WERI-Rb-1 (cell line): ENCODE results near the gene ADGRA1.

ENCODE experiments used
- DNase-seq: peaks from one replicate; pipeline ENCODE4 v3.0.0-alpha.2; 2020
- H3K27ac ChIP-seq: fragments of 250-450 bp; sonication (Bioruptor Pico); 2 replicates; pipeline ENCODE4 v1.5.1; 2020; ENCODE audit warnings: mild to moderate bottlenecking, moderate library complexity
- H3K27me3 ChIP-seq: fragments of 250-450 bp; sonication (Bioruptor Pico); 2 replicates; pipeline ENCODE4 v1.5.1; 2021; ENCODE audit warnings: mild to moderate bottlenecking, low read depth, moderate library complexity; ENCODE audit not compliant: insufficient read depth, severe bottlenecking
- H3K36me3 ChIP-seq: fragments of 250-450 bp; sonication (Bioruptor Pico); 2 replicates; pipeline ENCODE4 v1.5.1; 2020; ENCODE audit warnings: mild to moderate bottlenecking, moderate library complexity
- H3K4me3 ChIP-seq: 2 replicates; pipeline ENCODE4 v1.5.1; 2011; ENCODE audit warnings: low read depth, mild to moderate bottlenecking, control low read depth, low read length
- H3K9me3 ChIP-seq: fragments of 250-450 bp; sonication (Bioruptor Pico); 2 replicates; pipeline ENCODE4 v1.5.1; 2021; ENCODE audit warnings: mild to moderate bottlenecking, moderate library complexity; ENCODE audit not compliant: severe bottlenecking
- TF ChIP-seq, protein P1 (sequence below): IDR thresholded peaks from 2 replicates; pipeline ENCODE4 v1.5.1; 2011; ENCODE audit warnings: low read depth, mild to moderate bottlenecking, control low read depth, inconsistent platforms, low read length

The ADGRA1 gene

DNA sequence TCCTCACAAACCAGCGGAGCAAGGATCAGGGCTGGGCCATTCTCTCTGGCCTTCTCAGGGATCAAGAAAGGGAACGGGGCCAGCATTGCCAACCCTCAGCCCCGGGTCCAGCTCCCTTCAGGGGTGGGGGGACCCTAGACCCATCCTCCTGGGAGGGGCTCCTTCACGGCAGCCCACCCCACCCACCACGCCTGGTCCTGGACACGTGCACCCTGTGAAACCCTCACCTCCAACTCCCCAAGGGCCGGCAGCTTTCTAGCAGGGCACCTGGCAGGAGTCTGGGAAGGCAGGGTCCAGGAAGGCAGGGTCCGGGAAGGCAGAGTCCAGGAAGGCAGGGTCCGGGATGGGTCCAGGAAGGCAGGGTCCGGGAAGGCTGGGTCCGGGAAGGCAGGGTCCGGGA is 46.6 kb upstream of the ADGRA1 start:
- Histone ChIP-seq H3K27me3 (no peaks in the 10 kb centered on the region), H3K4me3 (no peak overlapping the region), H3K36me3 (no peaks in the 10 kb centered on the region), H3K27ac (no peak overlapping the region), H3K9me3 (no peaks in the 10 kb centered on the region)
- no peak for DNase-seq
- TF ChIP-seq, protein P1, sequence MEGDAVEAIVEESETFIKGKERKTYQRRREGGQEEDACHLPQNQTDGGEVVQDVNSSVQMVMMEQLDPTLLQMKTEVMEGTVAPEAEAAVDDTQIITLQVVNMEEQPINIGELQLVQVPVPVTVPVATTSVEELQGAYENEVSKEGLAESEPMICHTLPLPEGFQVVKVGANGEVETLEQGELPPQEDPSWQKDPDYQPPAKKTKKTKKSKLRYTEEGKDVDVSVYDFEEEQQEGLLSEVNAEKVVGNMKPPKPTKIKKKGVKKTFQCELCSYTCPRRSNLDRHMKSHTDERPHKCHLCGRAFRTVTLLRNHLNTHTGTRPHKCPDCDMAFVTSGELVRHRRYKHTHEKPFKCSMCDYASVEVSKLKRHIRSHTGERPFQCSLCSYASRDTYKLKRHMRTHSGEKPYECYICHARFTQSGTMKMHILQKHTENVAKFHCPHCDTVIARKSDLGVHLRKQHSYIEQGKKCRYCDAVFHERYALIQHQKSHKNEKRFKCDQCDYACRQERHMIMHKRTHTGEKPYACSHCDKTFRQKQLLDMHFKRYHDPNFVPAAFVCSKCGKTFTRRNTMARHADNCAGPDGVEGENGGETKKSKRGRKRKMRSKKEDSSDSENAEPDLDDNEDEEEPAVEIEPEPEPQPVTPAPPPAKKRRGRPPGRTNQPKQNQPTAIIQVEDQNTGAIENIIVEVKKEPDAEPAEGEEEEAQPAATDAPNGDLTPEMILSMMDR, result no peak

- Histone ChIP-seq H3K36me3 (no peaks in the 10 kb centered on the region), H3K27ac (no peak overlapping the region), H3K9me3 (no peaks in the 10 kb centered on the region), H3K4me3 (no peak overlapping the region), H3K27me3 (no peaks in the 10 kb centered on the region)
- TF ChIP-seq, protein P1, result no peak
- DNase-seq, result no peak
These were observed 45.7 kb upstream of the ADGRA1 start for GRCh38 chr10:133042061-133042460.

DNA sequence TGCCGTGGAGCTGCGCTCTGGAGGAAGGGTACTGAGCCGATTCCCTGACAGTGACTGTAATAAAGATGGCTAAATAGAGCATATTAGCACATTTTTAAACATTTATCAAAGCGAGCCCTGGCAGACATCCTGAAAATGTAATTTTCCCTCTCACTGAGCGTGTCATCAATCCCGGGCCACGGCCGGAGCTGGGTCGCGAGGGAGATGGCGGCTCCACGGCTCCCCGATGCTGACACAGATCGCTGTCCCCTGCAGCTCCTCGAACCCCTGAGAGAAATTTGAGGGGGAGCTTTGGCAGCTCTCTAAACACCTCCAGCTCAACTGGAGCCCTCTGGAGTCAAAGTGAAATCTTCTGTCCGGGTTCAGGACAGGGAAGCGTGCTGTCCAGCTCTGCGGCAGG is 44.9 kb upstream of the ADGRA1 start:
- TF ChIP-seq, protein P1, result no peak
- H3K27me3 ChIP-seq, result no peaks in the 10 kb centered on the region
- no peak overlapping the region for H3K4me3 ChIP-seq

DNA sequence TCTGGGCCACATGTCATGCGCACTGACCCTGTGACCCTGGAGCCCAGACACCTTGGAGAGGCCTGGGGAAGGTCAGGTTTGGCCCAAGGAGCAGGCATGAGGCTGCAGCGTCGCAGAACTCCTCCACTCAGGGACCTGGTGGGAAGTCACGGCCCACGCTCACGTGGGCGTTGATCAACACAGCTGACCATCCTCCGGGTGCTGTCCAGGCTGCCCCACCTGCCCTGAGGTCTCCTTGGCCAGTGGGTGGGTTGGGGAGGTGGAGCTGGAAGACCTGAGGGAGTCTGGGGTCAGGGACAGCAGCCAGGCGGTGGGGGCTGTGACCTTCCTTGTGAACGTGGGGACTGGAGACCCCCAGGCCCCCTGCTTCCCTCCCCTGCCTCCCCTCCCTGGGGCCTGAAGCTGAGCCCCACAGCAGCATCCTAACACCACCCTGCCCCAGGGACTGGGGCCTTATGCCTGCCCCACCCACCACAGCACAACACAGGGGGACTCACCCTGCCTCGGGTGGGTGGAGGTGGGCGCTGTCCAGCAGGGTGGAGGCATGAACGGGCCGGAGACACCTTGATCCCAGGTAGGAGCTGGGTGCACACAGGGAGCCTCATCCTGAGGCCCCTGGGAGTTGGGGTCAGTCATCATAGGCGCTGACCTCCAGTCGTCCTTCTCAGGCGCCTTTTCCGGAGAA is 44.0 kb upstream of the ADGRA1 start:
- TF ChIP-seq, protein P1, result no peak
- no peak overlapping the region for H3K4me3 ChIP-seq
- no peaks in the 10 kb centered on the region for H3K27me3 ChIP-seq
- H3K9me3 ChIP-seq, result no peaks in the 10 kb centered on the region
- no peaks in the 10 kb centered on the region for H3K36me3 ChIP-seq
- no peak overlapping the region for H3K27ac ChIP-seq
- no peak for DNase-seq

More for the DNA sequence above, 44.9 kb upstream of the ADGRA1 start:
- no peak for DNase-seq
- no peaks in the 10 kb centered on the region for H3K9me3 ChIP-seq
- H3K36me3 ChIP-seq, result no peaks in the 10 kb centered on the region
- H3K27ac ChIP-seq, result no peak overlapping the region

- Histone ChIP-seq H3K4me3 (no peak overlapping the region), H3K27ac (no peak overlapping the region), H3K27me3 (no peaks in the 10 kb centered on the region), H3K36me3 (no peaks in the 10 kb centered on the region), H3K9me3 (no peaks in the 10 kb centered on the region)
- TF ChIP-seq, protein P1, result no peak
- DNase-seq, result no peak
These were observed 43.3 kb upstream of the ADGRA1 start for GRCh38 chr10:133044401-133044811.
